GM12874 (cell line): ENCODE results near the gene MAMLD1.

ENCODE experiments used
- CTCF ChIP-seq: IDR thresholded peaks from 2 replicates; pipeline ENCODE4 v1.5.1; 2011; ENCODE audit warnings: low read depth, mild to moderate bottlenecking, control low read depth, low read length, moderate library complexity; ENCODE audit not compliant: insufficient read depth

The MAMLD1 gene

GRCh38 chrX:150513544-150513943, 150.4 kb downstream of the MAMLD1 start:
- no peak for TF ChIP-seq CTCF

GRCh38 chrX:150514462-150514861, 151.3 kb downstream of the MAMLD1 start:
- no peak for TF ChIP-seq CTCF

- TF ChIP-seq CTCF: no peak
These were observed 152.7 kb downstream of the MAMLD1 start for GRCh38 chrX:150515801-150516200.

- TF ChIP-seq CTCF: no peak
These were observed 154.3 kb downstream of the MAMLD1 start for GRCh38 chrX:150517303-150517910.

GRCh38 chrX:150522494-150522893, 159.4 kb downstream of the MAMLD1 start:
- no peak for TF ChIP-seq CTCF

- no peak for TF ChIP-seq CTCF
These were observed 162.2 kb downstream of the MAMLD1 start for GRCh38 chrX:150525061-150525919.

GRCh38 chrX:150526692-150527091, 163.6 kb downstream of the MAMLD1 start:
- no peak for TF ChIP-seq CTCF
